ENCODE measurements around the gene TANGO6. TPM values are rescaled to one million over a fixed set of nuclear protein-coding genes. Genes with fewer than 3 reads are reported as not detected.

The TANGO6 gene
- total and polyA plus RNA-seq, 5 experiments from 2014 or later = 12.7 to 34.8 (median 16.1) TPM

- no peaks in the 10 kb centered on the region for H3K27me3 Mint-ChIP-seq
- no peaks in the 10 kb centered on the region for H3K9me3 Mint-ChIP-seq
- POLR2A ChIA-PET = no interaction called here
- H3K4me3 Mint-ChIP-seq = no peak overlapping the region
- ATAC-seq = no peak
- no peak for DNase-seq
- peaks cover 0 to 50% (median 12%) of the 10 kb centered on the region in 3 donors for H3K36me3 Mint-ChIP-seq
- peak overlapping the region in 1 of 10 donors; percentile 6 for H3K27ac Mint-ChIP-seq
- H3K4me1 Mint-ChIP-seq = peaks cover 0 to 2% (median 0%) of the 10 kb centered on the region in 4 donors
Measured at GRCh38 chr16:69014811-69015210, 171.5 kb downstream of the TANGO6 start.

GRCh38 chr16:69017036-69017783 is 173.9 kb downstream of the TANGO6 start:
- no peaks in the 10 kb centered on the region for H3K27me3 Mint-ChIP-seq
- no peak overlapping the region for H3K27ac Mint-ChIP-seq
- H3K36me3 Mint-ChIP-seq = peaks cover 0 to 39% (median 14%) of the 10 kb centered on the region in 3 donors
- ATAC-seq (no peak), DNase-seq (no peak)
- POLR2A ChIA-PET = no interaction called here
- H3K9me3 Mint-ChIP-seq = no peaks in the 10 kb centered on the region
- no peaks in the 10 kb centered on the region for H3K4me1 Mint-ChIP-seq
- H3K4me3 Mint-ChIP-seq = no peak overlapping the region

- peaks cover 0 to 53% (median 20%) of the 10 kb centered on the region in 3 donors for H3K36me3 Mint-ChIP-seq
- POLR2A ChIA-PET = no interaction called here
- no peaks in the 10 kb centered on the region for H3K9me3 Mint-ChIP-seq
- no peaks in the 10 kb centered on the region for H3K4me1 Mint-ChIP-seq
- no peak for ATAC-seq
- peak overlapping the region in 1 of 10 donors; percentile 48 for H3K27ac Mint-ChIP-seq
- H3K4me3 Mint-ChIP-seq = no peak overlapping the region
- H3K27me3 Mint-ChIP-seq = no peaks in the 10 kb centered on the region
- DNase-seq = no peak
Measured at GRCh38 chr16:69019811-69020210, 176.5 kb downstream of the TANGO6 start.

DNA sequence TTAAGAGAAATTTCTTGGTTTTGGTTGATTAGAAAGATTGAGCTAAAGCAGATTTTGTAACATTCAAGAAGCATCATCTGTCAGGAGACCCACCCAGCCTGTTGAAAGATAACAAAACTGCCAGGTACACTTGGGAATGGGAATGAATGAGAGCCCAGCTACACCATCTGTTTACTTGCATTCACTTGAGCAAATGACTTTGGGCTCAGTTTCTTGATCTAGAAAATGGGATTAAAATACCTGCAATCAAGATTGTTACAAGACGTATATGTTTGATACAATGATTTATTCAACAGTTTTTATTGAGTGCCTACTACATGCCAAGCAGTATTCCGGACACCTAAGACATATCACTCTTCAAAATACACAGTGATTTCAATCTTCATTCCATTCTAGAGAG is 185.8 kb downstream of the TANGO6 start:
- Mint-ChIP-seq H3K4me3 (no peak overlapping the region), H3K4me1 (peaks cover 0 to 5% (median 0%) of the 10 kb centered on the region in 4 donors), H3K27me3 (no peaks in the 10 kb centered on the region), H3K27ac (no peak overlapping the region), H3K36me3 (peaks cover 0 to 62% (median 35%) of the 10 kb centered on the region in 3 donors), H3K9me3 (no peaks in the 10 kb centered on the region)
- POLR2A ChIA-PET = no interaction called here
- DNase-seq = no peak
- no peak for ATAC-seq

DNA sequence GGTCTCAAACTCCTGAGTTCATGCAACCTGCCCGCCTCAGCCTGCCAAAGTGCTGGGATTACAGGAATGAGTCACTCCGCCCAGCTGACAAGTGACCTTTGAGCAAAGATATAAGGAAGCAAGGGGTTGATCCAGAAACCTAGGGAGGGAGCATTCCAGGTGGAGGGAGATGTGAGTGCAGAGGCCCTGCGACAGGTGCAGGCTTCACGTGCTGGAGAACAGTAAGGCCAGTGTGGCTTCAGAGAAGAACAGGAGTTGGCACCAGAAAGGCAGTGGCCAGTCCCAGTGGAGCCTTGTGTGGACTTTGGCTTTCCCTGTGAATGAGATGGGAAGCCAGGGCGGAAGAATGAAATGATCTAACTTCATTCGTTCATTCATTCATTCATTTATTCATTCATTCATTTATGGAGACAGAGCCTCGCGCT is 188.6 kb downstream of the TANGO6 start:
- H3K4me1 Mint-ChIP-seq = peaks cover 0 to 2% (median 0%) of the 10 kb centered on the region in 4 donors
- H3K27ac Mint-ChIP-seq = no peak overlapping the region
- POLR2A ChIA-PET = no interaction called here
- no peaks in the 10 kb centered on the region for H3K9me3 Mint-ChIP-seq
- no peaks in the 10 kb centered on the region for H3K27me3 Mint-ChIP-seq
- H3K4me3 Mint-ChIP-seq = no peak overlapping the region
- peaks cover 0 to 45% (median 29%) of the 10 kb centered on the region in 3 donors for H3K36me3 Mint-ChIP-seq
- ATAC-seq = no peak
- no peak for DNase-seq

DNA sequence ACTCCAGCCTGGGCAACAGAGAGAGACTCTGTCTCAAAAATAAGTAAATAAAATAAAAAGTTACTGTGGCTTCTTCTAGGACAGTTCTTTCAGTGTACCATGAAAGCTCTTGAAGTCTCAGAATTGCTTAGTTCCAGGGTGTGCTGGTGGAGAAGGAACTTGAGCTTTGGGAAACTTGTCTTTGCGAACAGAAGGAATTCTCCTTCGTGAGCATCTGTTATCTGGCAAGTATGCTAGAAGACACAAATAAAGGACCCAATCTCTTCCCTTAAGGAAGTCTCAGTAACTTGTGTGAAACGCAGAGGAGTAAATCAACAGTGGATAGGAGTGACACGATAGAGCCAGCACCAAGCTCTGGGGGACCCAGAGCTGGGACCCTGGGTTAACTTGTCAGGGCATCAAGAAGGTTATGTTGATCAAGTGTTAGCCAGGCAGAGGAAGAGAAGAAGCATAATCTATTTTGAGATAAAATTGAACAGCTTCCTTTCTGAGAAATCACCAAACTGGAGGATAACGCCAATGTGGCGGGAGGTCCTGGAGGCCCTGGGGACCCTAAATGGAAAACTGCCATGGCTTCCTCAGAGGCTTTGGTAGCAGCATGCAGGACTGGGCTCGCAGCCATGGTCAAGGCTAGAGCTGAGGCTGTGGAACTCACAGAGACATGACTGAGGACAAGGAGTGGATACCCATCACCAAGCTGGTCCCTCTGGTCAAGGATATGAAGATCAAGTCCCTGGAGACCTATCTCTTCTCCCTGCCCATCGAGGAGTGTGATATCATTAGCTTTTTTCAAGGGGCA is 190.0 kb downstream of the TANGO6 start:
- DNase-seq (no peak), ATAC-seq (no peak)
- H3K4me1 Mint-ChIP-seq = peaks cover 0 to 2% (median 0%) of the 10 kb centered on the region in 4 donors
- H3K4me3 Mint-ChIP-seq = no peak overlapping the region
- no peaks in the 10 kb centered on the region for H3K9me3 Mint-ChIP-seq
- H3K36me3 Mint-ChIP-seq = peaks cover 0 to 42% (median 23%) of the 10 kb centered on the region in 3 donors
- POLR2A ChIA-PET = no interaction called here
- H3K27ac Mint-ChIP-seq = no peak overlapping the region
- H3K27me3 Mint-ChIP-seq = no peaks in the 10 kb centered on the region

GRCh38 chr16:69035375-69035774 is 192.0 kb downstream of the TANGO6 start:
- H3K27me3 Mint-ChIP-seq = no peaks in the 10 kb centered on the region
- peaks cover 7 to 48% (median 21%) of the 10 kb centered on the region in 3 donors for H3K36me3 Mint-ChIP-seq
- POLR2A ChIA-PET = no interaction called here

GRCh38 chr16:69036399-69037091 is 193.2 kb downstream of the TANGO6 start:
- peaks cover 10 to 59% (median 33%) of the 10 kb centered on the region in 3 donors for H3K36me3 Mint-ChIP-seq
- POLR2A ChIA-PET = interaction anchor here (0.6 kb wide), 1 partner anchor 112 kb away, joined by 4 read pairs; no protein-coding TSS in a partner anchor
- H3K4me3 Mint-ChIP-seq = no peak overlapping the region
- DNase-seq (no peak), ATAC-seq (no peak)
- H3K9me3 Mint-ChIP-seq = peaks cover 0 to 4% (median 0%) of the 10 kb centered on the region in 9 donors
- peaks cover 0 to 2% (median 0%) of the 10 kb centered on the region in 4 donors for H3K4me1 Mint-ChIP-seq
- no peaks in the 10 kb centered on the region for H3K27me3 Mint-ChIP-seq
- H3K27ac Mint-ChIP-seq = no peak overlapping the region

More at GRCh38 chr16:69035375-69035774, 192.0 kb downstream of the TANGO6 start:
- Mint-ChIP-seq H3K27ac (no peak overlapping the region), H3K4me3 (no peak overlapping the region), H3K9me3 (peaks cover 0 to 2% (median 0%) of the 10 kb centered on the region in 9 donors), H3K4me1 (peaks cover 0 to 2% (median 0%) of the 10 kb centered on the region in 4 donors)
- DNase-seq = no peak
- ATAC-seq = no peak

DNA sequence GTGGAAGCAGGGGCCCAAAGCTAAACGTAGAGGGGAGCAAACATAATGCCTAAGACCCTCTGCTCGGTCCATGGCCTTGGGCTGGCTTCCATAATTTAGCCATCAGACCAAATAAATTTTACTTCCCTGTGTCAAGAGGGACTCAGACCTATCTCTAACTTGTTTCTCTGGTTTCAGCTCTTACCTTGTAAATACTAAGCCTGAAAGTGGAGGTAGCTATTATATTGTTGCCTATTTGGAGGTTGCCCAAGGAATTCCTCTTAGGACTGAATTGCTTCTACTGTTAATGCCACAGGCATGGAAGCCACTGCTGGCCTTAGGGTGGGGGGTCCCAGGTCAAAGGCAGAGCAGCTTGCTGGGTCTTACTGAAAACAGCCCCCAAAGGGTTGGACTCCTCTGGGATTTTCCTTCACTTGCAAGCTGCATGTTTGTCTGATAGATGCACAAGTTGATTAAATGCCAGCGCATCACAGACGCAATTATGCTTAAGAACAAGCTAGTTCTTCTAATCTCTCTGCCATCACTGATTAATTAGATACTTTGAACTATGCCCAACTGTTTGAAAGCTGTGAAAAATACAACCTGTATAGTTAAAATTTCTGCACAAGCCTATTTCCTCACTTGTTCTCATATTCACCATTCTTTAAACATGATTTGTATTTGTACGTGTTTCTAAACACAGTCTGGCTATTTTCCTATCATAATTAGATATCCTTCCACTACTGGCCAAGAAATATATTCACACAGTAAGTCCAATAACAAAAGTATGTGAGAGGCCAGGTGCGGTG is 194.2 kb downstream of the TANGO6 start:
- Mint-ChIP-seq H3K4me1 (peaks cover 0 to 2% (median 0%) of the 10 kb centered on the region in 4 donors), H3K36me3 (peaks cover 16 to 65% (median 42%) of the 10 kb centered on the region in 3 donors), H3K27me3 (no peaks in the 10 kb centered on the region), H3K4me3 (no peak overlapping the region), H3K27ac (no peak overlapping the region), H3K9me3 (peaks cover 0 to 4% (median 0%) of the 10 kb centered on the region in 9 donors)
- no peak for DNase-seq
- no peak for ATAC-seq
- POLR2A ChIA-PET = no interaction called here

DNA sequence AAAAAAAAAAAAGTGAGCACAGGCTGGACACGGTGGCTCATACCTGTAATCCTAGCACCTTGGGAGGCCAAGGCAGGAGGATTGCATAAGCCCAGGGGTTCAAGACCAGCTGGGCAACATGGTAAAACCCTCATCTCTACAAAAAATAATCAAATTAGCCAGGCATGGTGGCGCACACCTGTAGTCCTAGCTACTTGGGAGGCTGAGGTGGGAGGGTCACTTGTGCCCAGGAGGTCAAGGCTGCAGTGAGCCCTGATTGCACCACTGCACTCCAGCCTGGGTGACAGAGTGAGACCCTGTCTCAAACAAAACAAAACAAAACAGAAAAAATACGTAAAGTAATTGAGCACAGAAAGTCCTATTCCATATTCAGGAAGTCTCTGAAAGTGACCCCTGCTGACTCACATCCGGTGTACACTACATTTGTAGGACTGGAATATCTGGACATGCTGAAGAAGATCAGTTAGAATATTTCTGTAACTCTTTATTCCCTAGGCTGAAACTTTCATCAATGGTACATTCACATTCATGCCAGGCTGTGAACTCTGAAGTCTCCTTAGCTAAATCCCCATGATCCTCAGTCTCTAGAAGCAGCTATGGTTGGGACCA is 196.1 kb downstream of the TANGO6 start:
- POLR2A ChIA-PET = interaction anchor here (0.6 kb wide), 1 partner anchor 1444 kb away, joined by 7 read pairs; no protein-coding TSS in a partner anchor
- H3K4me3 Mint-ChIP-seq = no peak overlapping the region
- no peaks in the 10 kb centered on the region for H3K27me3 Mint-ChIP-seq
- H3K4me1 Mint-ChIP-seq = peaks cover 0 to 2% (median 0%) of the 10 kb centered on the region in 4 donors
- DNase-seq = no peak
- no peak for ATAC-seq
- peaks cover 16 to 69% (median 39%) of the 10 kb centered on the region in 3 donors for H3K36me3 Mint-ChIP-seq
- H3K9me3 Mint-ChIP-seq = peaks cover 0 to 4% (median 0%) of the 10 kb centered on the region in 9 donors
- H3K27ac Mint-ChIP-seq = peak overlapping the region in 1 of 10 donors; percentile 5

DNA sequence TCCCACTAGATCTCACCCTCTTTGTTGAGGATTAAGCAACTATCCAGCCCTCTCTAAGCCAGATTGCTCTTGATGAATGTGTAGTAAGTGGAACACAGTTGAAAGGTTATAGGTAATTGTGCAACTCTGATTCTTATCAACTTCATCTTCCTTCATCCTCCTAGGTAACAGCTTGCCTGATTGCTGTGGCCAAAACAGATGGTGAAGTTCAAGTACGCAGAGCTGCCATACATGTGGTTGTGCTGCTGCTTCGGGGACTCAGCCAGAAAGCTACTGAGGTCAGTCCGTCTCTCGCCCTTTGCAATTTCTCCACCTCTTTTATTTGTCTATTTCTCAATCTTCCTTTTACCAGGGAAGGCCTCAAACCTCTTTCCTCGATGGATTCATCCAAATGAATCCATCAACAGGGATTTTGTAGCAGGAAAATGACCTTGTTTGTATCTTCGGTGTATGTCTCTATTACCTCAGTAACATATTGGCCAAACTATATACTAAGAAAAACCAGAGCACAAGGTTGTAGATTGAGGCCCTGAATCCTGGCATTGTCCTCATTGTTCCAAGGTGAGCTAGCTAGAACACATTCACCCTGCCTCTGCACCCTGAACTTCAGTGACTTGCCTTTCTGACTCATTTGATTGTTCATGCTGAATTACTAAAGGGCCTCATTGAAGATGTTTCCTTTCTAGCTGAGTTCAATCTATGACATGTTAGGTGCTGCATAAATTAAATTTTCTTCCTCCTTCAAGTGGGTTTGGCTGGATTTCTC is 197.0 kb downstream of the TANGO6 start:
- ATAC-seq (no peak), DNase-seq (no peak)
- H3K27me3 Mint-ChIP-seq = no peaks in the 10 kb centered on the region
- peaks cover 0 to 2% (median 0%) of the 10 kb centered on the region in 4 donors for H3K4me1 Mint-ChIP-seq
- peaks cover 16 to 74% (median 39%) of the 10 kb centered on the region in 3 donors for H3K36me3 Mint-ChIP-seq
- H3K9me3 Mint-ChIP-seq = peaks cover 0 to 4% (median 0%) of the 10 kb centered on the region in 9 donors
- H3K27ac Mint-ChIP-seq = no peak overlapping the region
- no peak overlapping the region for H3K4me3 Mint-ChIP-seq
- POLR2A ChIA-PET = no interaction called here

All from naive thymus-derived CD8-positive, alpha-beta T cell (primary cell).